OCI-LY7 (cell line): Measurements from ENCODE around the gene FADS6. TPM values are rescaled to one million over a fixed set of nuclear protein-coding genes. Genes with fewer than 3 reads are reported as not detected.
"Not testable (repeated sequence)": the region's sequence is repeated elsewhere in the genome, so short reads cannot be mapped to it uniquely, and the experiment has no call there.

Experiments used
- BruUV-seq: library from RNA; stranded (reverse); fragments of 400-500 nt; replicated peaks from 2 replicates; lab custom pipeline; 2021; lab: Mats Ljungman, UMichigan
- CTCF ChIA-PET: fragments of 300-600 bp; sonication (Branson Sonifier 250); formaldehyde crosslinking; loops from one replicate; lab custom pipeline; 2022; ENCODE audit warnings: antibody characterized with exemption; ENCODE audit not compliant: unreplicated experiment; lab: Charles Lee
- POLR2A ChIA-PET: fragments of 300-600 bp; sonication (Branson Sonifier 250); formaldehyde crosslinking; loops from one replicate; lab custom pipeline; 2022; ENCODE audit warnings: antibody characterized with exemption; lab: Charles Lee
- DNase-seq: peaks from one replicate; pipeline ENCODE4 v3.0.0-alpha.2; 2015; ENCODE audit warnings: low spot score
- H2AFZ ChIP-seq: fragments of 200-600 bp; sonication (generic), shearing (Covaris generic); 2 replicates; pipeline ENCODE4 v1.6.1; 2014; ENCODE audit warnings: mild to moderate bottlenecking, antibody characterized with exemption, low read length, moderate library complexity
- H3K27ac ChIP-seq: fragments of 200-600 bp; sonication (generic); 2 replicates; pipeline ENCODE4 v1.5.1; 2014; ENCODE audit warnings: mixed run types, low read depth, mild to moderate bottlenecking, moderate library complexity, low read length, inconsistent platforms; ENCODE audit not compliant: poor library complexity, severe bottlenecking
- H3K36me3 ChIP-seq: fragments of 200-600 bp; sonication (generic); 2 replicates; pipeline ENCODE4 v1.6.1; 2014; ENCODE audit warnings: mild to moderate bottlenecking, antibody characterized with exemption, low read length, moderate library complexity, mixed read lengths; ENCODE audit not compliant: insufficient read depth
- H3K4me1 ChIP-seq: fragments of 200-600 bp; sonication (generic); 2 replicates; pipeline ENCODE4 v1.5.1; 2014; ENCODE audit warnings: mild to moderate bottlenecking, low read length; ENCODE audit not compliant: insufficient read depth, poor library complexity, severe bottlenecking
- H3K4me2 ChIP-seq: fragments of 200-600 bp; sonication (generic); 2 replicates; pipeline ENCODE4 v1.6.1; 2014; ENCODE audit warnings: mild to moderate bottlenecking, low read length
- H3K4me3 ChIP-seq: fragments of 200-600 bp; sonication (generic); 2 replicates; pipeline ENCODE4 v1.5.1; 2014; ENCODE audit warnings: mild to moderate bottlenecking, low read depth, low read length; ENCODE audit not compliant: poor library complexity, severe bottlenecking
- H3K79me2 ChIP-seq: fragments of 200-600 bp; sonication (generic); 2 replicates; pipeline ENCODE4 v1.6.1; 2016; ENCODE audit warnings: low read depth, mild to moderate bottlenecking, low read length, moderate library complexity, mixed read lengths; ENCODE audit not compliant: insufficient read depth
- H3K9me2 ChIP-seq: fragments of 200-600 bp; sonication (generic); 2 replicates; pipeline ENCODE4 v1.6.1; 2016; ENCODE audit warnings: mild to moderate bottlenecking, low read length, mixed read lengths; ENCODE audit not compliant: insufficient read depth
- H3K9me3 ChIP-seq: fragments of 200-600 bp; sonication (generic); 2 replicates; pipeline ENCODE4 v1.6.1; 2014; ENCODE audit warnings: mild to moderate bottlenecking, mixed run types, low read length, mixed read lengths
- H4K20me1 ChIP-seq: fragments of 200-600 bp; sonication (generic); 2 replicates; pipeline ENCODE4 v1.6.1; 2014; ENCODE audit warnings: mild to moderate bottlenecking, antibody characterized with exemption, low read length, moderate library complexity, mixed read lengths; ENCODE audit not compliant: insufficient read depth
- EZH2phosphoT487 ChIP-seq: fragments of 200-600 bp; sonication (generic); IDR thresholded peaks from 2 replicates; pipeline ENCODE4 v1.6.1; 2018; ENCODE audit warnings: low read depth, borderline replicate concordance, mild to moderate bottlenecking, mixed run types, antibody characterized with exemption, low read length, moderate library complexity, mixed read lengths
- intact Hi-C: fragments of 100-400 bp; cut with micrococcal nuclease; formaldehyde crosslinking; loops from one replicate; pipeline ENCODE4 v1.10.0; 2022; ENCODE audit not compliant: unreplicated experiment
- total RNA-seq, 2 experiments: library from RNA; depleted of rRNA in 1 of 2; stranded (reverse); fragments of >200 nt in 1 of 2; shearing (Covaris generic) in 1 of 2; gene quantifications; 2 replicates each; pipeline ENCODE4 v1.2.3, GENCODE V29; 2014 to 2022
- TF ChIP-seq, protein P1 (sequence below): fragments of 200-600 bp; sonication (generic); conservative IDR thresholded peaks from 2 replicates; pipeline ENCODE4 v1.5.1; 2014; ENCODE audit warnings: mild to moderate bottlenecking, antibody characterized with exemption, low read length, moderate library complexity, mixed read lengths

FADS6 gene
- total RNA-seq, 2 experiments from 2014 or later, result not detected

GRCh38 chr17:74907012-74907411, 13.6 kb upstream of the FADS6 start:
- Histone ChIP-seq H3K4me2 (no peak overlapping the region), H2AFZ (no peak overlapping the region), H3K4me3 (no peak overlapping the region), H3K27ac (no peak overlapping the region), H4K20me1 (no peaks in the 10 kb centered on the region), H3K4me1 (no peaks in the 10 kb centered on the region), H3K9me3 (no peaks in the 10 kb centered on the region), H3K79me2 (no peaks in the 10 kb centered on the region), H3K36me3 (no peaks in the 10 kb centered on the region), H3K9me2 (no peaks in the 10 kb centered on the region)
- POLR2A ChIA-PET, result interaction anchor here (1.8 kb wide), 1 partner anchor 34 kb away, joined by 9 read pairs; the partner anchor contains the start of gene FDXR
- BruUV-seq, result no TSS peak
- intact Hi-C loops, result no loop called here
- DNase-seq, result no peak
- CTCF ChIA-PET, result no interaction called here
- TF ChIP-seq, protein P1, sequence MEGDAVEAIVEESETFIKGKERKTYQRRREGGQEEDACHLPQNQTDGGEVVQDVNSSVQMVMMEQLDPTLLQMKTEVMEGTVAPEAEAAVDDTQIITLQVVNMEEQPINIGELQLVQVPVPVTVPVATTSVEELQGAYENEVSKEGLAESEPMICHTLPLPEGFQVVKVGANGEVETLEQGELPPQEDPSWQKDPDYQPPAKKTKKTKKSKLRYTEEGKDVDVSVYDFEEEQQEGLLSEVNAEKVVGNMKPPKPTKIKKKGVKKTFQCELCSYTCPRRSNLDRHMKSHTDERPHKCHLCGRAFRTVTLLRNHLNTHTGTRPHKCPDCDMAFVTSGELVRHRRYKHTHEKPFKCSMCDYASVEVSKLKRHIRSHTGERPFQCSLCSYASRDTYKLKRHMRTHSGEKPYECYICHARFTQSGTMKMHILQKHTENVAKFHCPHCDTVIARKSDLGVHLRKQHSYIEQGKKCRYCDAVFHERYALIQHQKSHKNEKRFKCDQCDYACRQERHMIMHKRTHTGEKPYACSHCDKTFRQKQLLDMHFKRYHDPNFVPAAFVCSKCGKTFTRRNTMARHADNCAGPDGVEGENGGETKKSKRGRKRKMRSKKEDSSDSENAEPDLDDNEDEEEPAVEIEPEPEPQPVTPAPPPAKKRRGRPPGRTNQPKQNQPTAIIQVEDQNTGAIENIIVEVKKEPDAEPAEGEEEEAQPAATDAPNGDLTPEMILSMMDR, result no peak
- TF ChIP-seq EZH2phosphoT487, result no peak

DNA sequence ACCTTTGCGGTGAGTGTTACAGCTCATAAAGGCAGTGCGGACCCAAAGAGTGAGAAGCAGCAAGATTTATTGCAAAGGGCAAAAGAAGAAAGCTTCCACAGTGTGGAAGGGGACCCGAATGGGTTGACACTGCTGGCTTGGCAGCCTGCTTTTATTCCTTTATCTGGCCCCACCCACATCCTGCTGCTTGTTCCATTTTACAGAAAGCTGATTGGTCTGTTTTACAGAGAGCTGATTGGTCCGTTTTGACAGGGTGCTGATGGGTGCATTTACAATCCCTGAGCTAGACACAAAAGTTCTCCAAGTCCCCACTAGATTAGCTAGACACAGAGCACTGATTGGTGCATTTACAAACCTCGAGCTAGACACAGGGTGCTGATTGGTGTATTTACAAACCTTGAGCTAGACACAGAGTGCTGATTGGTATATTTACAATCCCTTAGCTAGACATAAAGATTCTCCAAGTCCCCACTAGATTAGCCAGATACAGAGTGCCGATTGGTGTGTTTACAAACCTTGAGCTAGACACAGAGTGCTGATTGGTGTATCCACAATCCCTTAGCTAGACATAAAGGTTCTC, 12.9 kb upstream of the FADS6 start:
- H3K27ac ChIP-seq, H3K4me2 ChIP-seq, CTCF ChIA-PET, H3K4me1 ChIP-seq, H3K4me3 ChIP-seq, H2AFZ ChIP-seq, BruUV-seq, H3K9me3 ChIP-seq, H3K9me2 ChIP-seq, H4K20me1 ChIP-seq, H3K79me2 ChIP-seq, H3K36me3 ChIP-seq, intact Hi-C loops: not testable (repeated sequence)
- DNase-seq, result peak; percentile 45
- POLR2A ChIA-PET, result interaction anchor here (0.6 to 1.8 kb wide), 2 partner anchors 33 to 167 kb away, joined by 5 to 9 read pairs; partner anchors contain the start of gene FDXR

GRCh38 chr17:74904687-74905409, 11.4 kb upstream of the FADS6 start:
- intact Hi-C loops, result no loop called here
- no peak overlapping the region for H3K4me2 ChIP-seq
- H3K36me3 ChIP-seq, result no peaks in the 10 kb centered on the region
- H4K20me1 ChIP-seq, result no peaks in the 10 kb centered on the region
- no peak for DNase-seq
- TF ChIP-seq, protein P1, result no peak
- TF ChIP-seq EZH2phosphoT487, result no peak
- no peaks in the 10 kb centered on the region for H3K4me1 ChIP-seq
- no peaks in the 10 kb centered on the region for H3K9me3 ChIP-seq
- no peak overlapping the region for H2AFZ ChIP-seq
- no peak overlapping the region for H3K4me3 ChIP-seq
- POLR2A ChIA-PET, result no interaction called here
- CTCF ChIA-PET, result no interaction called here
- no peaks in the 10 kb centered on the region for H3K9me2 ChIP-seq
- H3K79me2 ChIP-seq, result no peaks in the 10 kb centered on the region
- no peak overlapping the region for H3K27ac ChIP-seq
- BruUV-seq, result no TSS peak
